Measurements from ENCODE around the gene ATP8A1.

The ATP8A1 gene

GRCh38 chr4:42618023-42618422 lies 38.9 kb downstream of the ATP8A1 start:
- no peak for DNase-seq (ENCODE audit: low spot score)
- TF ChIP-seq CTCF (IDR thresholded peaks at IDR 0.05; ENCODE audit: extremely low read depth, missing control alignments), result no peak

GRCh38 chr4:42617030-42617429 lies 39.9 kb downstream of the ATP8A1 start:
- no peak for DNase-seq (ENCODE audit: low spot score)
- TF ChIP-seq CTCF (IDR thresholded peaks at IDR 0.05; ENCODE audit: extremely low read depth, missing control alignments), result no peak

GRCh38 chr4:42616572-42616971 lies 40.3 kb downstream of the ATP8A1 start:
- DNase-seq (ENCODE audit: low spot score), result no peak
- TF ChIP-seq CTCF (IDR thresholded peaks at IDR 0.05; ENCODE audit: extremely low read depth, missing control alignments), result no peak

- no peak for TF ChIP-seq CTCF (IDR thresholded peaks at IDR 0.05; ENCODE audit: extremely low read depth, missing control alignments)
- no peak for DNase-seq (ENCODE audit: low spot score)
Observed at GRCh38 chr4:42615131-42615763, 41.7 kb downstream of the ATP8A1 start.

GRCh38 chr4:42612898-42613297 lies 44.0 kb downstream of the ATP8A1 start:
- DNase-seq (ENCODE audit: low spot score), result no peak
- TF ChIP-seq CTCF (IDR thresholded peaks at IDR 0.05; ENCODE audit: extremely low read depth, missing control alignments), result no peak

GRCh38 chr4:42610941-42611340 lies 46.0 kb downstream of the ATP8A1 start:
- no peak for TF ChIP-seq CTCF (IDR thresholded peaks at IDR 0.05; ENCODE audit: extremely low read depth, missing control alignments)
- DNase-seq (ENCODE audit: low spot score), result no peak

GRCh38 chr4:42609051-42609450 lies 47.9 kb downstream of the ATP8A1 start:
- no peak for TF ChIP-seq CTCF (IDR thresholded peaks at IDR 0.05; ENCODE audit: extremely low read depth, missing control alignments)

More at GRCh38 chr4:42609051-42609450, 47.9 kb downstream of the ATP8A1 start:
- no peak for DNase-seq (ENCODE audit: low spot score)
